NCI-H2171 treated with DMSO at 0.1 percent for 48 hours (cell line): ENCODE data around the gene COX20.
A peak's percentile ranks its signal among the peaks of the same experiment; 100 is the strongest.
"Not testable (repeated sequence)": the region's sequence is repeated elsewhere in the genome, so short reads cannot be mapped to it uniquely, and the experiment has no call there.

Experiments used
- DNase-seq: peaks from one replicate; lab custom pipeline; 2025; lab: John Stamatoyannopoulos, UW

COX20 gene

DNA sequence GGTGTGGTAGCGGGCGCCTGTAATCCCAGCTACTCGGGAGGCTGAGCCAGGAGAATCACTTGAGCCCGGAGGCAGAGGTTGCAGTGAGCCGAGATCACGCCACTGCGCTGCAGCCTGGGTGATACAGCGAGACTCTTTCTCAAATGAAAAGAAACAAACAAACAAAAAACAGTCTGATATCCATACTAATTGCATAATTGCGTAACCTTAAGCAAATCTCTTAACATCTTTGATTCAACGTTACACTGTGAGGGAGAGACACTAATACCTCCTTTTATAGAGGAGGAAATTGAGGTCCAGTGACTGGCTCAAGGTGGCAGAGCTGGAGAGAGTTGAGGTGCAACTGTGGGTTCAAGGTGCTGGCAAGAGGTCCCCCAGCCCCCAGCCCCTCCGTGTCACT, 12.6 kb upstream of the COX20 start:
- DNase-seq: no peak

DNA sequence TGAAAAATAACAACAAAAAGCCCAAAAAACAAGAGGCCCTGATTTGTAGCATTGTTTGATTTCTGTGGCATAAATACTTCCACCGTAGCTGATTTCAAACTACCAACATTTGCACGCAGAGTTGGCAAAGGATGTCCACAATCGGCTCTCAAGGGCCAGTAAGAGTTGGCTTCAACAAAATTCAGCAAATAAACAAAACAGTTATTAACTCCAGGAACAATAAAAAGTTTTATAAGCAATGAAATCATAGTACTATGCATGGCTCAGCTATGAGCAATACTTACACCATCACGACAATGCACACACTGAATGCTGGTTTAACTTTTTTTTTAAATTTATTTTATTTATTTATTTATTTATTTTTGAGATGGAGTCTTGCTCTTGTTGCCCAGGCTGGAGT, 8.7 kb upstream of the COX20 start:
- no peak for DNase-seq

DNA sequence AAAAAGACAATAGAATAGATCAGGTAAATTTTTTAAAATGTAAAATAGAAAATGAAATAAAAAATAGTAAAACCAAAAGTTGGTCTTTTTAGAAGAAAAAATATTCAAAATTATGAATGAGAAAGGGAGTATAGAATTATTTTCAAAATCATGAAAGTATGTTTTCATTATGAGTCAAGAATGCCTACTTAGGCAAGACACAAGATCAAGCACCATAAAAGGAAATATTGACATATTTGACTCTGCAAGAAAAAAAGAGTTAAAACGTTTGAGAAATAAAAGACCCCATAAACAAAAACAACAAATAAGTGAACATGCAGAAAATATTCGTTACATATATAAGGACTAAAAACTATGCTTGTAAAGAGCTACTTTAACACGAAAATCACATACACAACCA, 4.8 kb upstream of the COX20 start:
- DNase-seq: no peak

DNA sequence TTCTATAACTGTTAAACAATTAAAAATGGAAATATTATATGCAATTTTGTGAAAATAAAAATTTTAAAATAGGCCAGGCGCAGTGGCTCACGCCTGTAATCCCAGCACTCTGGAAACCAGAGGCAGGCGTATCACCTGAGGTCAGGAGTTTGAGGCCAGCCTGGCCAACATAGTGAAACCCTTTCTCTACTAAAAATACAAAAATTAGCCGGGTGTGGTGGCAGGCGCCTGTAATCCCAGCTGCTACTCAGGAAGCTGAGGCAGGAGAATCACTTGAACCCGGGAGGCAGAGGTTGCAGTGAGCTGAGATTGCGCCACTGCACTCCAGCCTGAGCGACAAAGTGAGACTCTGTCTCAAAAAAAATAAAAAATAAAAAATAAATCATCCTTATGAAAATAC, 2.2 kb upstream of the COX20 start:
- DNase-seq: not testable (repeated sequence)

DNA sequence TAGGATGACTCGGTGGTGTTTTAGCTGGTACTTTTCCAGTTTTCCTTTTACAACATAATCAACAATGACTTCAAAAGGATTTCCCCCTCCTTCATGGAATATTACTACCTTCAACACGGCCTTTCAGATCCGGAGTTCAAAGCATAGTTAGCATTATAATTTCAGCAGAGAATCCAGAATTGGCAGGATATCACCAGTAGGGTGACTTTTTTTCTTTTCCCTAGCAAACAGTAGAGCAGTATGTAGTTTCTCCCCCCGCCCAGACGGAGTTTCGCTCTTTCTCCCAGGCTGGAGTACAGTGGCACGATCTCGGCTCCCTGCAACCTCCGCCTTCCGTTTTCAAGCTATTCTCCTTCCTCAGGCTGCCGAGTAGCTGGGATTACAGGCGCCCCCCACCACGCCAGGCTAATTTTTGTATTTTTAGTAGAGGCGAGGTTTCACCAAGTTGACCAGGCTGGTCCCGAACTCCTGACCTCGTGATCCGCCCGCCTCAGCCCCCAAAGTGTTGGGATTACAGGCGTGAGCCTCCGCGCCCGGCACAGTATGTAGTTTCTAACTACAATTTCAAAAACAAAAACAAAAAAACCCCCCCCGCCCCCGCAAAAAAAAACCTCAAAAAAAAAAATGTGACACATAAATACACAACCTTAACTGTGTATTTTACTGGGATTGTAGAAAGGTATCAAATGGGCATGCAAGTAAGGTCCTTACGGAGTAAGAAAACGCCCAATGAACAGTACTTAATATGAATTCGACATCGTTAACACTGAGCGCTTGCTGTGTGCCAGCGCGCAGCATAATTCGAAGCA, 1.5 kb upstream of the COX20 start:
- peak; percentile 83 for DNase-seq

DNA sequence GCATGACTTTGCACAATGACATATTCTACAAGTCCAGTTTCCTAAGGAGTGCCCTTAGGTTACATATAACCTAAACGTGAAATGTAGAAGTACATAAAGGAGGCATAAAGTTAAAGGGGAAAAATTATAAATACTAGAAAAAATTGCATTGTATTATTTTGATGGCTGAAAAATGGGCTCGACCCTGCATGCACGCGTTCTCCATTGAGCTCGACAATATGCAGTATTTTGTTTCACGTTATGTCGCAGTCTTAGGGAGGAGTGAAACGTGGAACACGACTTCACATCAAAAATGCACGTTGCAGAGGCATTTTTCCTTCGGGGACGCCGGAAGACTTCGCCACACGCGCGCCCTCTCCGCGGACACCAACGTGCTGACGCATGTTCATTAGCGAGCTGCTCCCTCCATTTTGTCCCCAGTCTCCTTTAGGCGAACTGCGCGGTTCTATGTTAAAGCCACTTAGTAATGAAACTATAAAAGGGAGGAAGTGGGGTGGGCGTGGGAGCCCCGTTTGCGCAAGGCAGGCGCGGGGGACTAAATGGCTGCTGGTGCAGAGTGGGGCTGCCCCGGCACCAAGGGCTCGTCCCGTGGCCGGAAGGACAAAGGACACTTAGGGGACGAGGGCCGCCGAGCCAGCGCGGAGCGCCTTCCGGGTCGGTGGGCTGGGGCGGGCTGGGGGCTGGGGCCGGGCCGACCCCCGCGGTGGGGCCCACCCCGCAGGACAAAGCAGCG, 749 bp upstream of the COX20 start:
- peak; percentile 95 for DNase-seq

DNA sequence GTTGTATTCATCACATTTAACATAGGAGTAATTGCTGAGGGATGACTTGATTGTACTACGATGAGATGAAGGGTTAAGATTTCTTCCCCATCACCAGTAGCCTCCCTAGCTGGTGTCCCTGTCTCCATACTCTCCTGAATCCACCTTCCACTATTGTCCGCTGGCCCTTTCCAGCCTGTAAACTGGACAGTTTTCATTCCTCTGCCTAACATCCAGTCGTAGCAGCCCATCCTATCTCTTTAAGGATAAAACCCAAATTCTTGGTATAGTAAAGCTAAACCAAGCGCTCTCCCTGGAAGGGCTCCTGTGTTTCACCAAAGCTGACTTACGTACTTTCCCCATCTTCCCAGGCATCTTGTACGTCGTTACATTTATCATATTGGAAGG, 670 bp downstream of the COX20 start:
- peak; percentile 70 for DNase-seq

DNA sequence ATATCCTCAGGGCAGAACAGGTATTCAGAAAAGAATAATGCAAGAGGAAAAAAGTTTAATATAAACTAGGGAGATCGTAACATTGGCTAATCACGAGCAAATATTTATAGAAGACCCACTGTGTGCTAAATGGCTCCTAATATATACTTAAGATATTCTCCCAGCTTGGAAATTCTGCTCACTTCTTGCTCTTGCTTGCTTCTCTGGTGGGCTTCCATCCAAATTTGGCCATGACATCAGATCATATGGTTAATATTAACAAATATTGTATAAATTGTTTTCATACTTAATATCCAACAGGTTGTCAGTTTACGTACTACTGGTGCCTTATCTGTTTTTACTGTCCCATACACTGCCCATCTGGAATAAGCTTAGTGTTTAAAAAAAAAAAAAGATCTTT, 1.1 kb downstream of the COX20 start:
- no peak for DNase-seq

DNA sequence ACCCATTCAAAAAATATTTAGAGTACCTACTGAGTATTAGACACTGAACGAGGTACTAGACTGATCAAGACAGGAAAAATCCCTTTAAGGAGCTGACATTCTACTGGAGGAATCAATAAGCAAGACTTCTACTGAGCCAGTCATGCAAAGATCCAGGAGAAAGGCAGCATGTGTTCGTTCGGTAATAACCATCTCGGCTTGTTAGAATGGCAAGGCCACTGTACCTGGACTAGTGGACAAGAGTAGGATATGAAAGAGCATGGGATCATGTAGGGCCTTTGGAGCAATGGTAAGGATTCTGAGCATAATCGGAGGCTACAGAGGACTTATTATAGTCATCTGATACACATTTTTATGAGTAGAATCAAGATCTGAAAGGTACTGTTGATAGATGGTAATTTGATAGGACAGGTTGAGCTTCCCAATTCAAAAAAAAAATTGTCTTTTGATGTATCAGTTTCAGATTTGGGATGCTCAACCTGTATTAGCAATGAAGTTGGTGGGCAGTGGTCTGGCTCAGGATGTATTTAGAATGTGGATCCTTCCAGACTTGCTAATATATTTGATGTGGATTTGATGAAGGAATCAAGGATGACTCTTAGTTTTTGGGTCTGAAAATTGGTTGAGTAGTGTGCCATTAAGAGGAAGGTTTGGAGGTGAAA, 2.3 kb downstream of the COX20 start:
- DNase-seq: peak; percentile 51

DNA sequence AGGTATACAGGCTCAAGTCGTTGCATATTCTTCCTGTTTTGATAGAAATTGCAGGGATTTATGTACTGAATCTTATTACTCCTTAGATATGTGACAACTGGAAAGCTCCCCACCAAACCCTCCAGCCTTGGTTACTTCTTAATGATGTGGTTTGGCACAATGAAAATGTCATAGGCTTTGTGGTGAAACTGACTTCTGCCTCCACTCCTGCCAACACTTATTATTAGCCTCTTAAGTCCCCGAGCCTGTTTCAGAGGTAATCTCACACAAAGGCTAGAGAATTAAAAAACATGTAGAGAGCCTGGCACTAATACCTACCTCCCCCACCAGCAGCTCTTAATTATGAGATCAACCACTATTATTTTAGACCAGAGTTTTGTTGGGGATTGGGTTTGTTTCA, 4.2 kb downstream of the COX20 start:
- no peak for DNase-seq

DNA sequence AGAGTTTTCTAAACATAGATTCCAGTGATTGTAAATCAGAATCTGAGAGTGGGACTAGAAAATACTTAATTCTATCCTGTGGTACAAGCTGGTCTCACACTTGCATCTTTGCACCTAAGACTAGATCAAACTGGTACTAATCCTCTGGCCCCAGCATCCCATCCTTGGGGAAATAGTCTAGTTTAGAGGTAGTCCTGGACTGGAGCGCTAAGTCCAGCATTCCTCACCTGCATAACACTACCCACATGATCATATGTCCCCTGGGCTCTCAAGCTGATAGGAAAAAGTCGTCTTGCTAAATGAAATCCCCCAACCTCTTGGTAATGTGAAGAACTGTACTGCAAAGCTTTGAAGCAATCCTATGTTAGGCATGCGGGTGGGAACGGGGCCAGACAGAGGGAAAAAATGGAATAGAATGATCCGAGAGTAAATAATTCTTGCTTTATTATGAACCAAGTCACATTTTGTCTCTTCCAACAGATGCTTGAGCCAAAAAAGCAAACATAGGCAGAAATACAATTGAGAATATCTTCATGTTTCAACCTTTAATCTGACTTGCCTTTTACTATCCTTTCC, 4.8 kb downstream of the COX20 start:
- no peak for DNase-seq

DNA sequence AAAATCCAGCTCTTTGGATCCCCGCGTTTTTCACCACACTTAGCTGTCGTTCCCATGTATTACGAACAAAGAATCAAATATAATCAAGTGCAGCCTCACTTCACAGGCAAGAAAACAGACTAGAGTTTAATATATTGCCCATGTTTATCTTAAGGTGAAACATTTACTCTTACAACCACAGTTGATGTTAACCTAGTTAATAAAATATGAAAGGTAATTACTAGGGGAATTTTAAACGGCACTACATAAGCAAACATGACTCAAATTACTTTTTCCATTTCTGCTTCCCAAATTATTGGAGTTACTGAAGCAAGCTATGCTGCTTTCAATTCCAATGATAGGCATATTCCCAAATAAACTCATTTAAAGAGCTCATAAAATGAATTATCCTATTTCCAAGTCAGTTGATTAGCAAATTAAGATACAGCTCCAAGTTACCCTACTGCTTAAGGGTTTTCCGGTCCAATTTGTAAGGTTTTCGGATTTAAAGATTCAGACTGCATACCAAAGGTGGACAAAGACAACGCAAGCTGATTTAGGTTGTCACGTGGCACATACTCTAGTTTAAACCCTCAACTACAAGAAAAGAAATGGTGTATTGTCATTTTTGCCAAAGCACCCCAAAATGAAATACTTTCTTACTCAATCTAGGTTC, 5.9 kb downstream of the COX20 start:
- no peak for DNase-seq

DNA sequence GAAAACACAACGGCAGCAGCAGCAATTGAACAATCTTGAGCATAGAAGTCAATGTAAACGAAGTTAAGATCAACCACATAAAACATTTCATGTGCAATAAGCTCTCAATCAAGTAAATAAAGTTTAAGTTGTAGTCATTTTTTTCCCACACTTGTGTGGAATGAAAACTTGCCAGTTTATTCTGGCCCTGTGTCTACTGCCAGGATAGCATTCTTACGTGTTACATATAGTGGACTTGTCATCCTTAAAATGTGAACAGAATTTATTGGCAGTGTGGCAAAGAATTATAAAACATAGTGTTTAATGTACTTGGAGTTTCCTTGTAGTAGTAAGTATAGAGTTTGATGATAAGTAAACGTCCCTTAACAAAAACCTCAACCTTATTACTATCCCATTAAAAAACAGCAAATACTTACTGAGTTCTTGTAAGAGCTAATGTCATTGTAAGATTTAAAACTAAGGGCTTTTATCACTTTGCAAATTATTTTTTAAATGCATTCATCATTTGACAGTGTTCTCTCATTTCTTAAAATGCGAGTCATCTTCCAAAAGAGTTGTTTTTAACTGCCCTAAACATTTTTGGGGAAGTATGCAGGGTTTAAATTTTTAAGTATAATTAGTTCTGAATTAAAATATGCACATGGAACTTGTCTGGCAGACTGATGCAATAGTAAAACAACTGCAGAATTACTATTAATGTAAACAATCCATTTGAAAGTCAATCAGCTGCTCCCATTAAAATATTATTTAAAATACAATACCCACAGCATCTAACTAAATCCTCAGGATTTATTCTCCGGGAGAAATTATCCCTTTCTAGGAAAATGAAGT, 7.9 kb downstream of the COX20 start:
- no peak for DNase-seq

DNA sequence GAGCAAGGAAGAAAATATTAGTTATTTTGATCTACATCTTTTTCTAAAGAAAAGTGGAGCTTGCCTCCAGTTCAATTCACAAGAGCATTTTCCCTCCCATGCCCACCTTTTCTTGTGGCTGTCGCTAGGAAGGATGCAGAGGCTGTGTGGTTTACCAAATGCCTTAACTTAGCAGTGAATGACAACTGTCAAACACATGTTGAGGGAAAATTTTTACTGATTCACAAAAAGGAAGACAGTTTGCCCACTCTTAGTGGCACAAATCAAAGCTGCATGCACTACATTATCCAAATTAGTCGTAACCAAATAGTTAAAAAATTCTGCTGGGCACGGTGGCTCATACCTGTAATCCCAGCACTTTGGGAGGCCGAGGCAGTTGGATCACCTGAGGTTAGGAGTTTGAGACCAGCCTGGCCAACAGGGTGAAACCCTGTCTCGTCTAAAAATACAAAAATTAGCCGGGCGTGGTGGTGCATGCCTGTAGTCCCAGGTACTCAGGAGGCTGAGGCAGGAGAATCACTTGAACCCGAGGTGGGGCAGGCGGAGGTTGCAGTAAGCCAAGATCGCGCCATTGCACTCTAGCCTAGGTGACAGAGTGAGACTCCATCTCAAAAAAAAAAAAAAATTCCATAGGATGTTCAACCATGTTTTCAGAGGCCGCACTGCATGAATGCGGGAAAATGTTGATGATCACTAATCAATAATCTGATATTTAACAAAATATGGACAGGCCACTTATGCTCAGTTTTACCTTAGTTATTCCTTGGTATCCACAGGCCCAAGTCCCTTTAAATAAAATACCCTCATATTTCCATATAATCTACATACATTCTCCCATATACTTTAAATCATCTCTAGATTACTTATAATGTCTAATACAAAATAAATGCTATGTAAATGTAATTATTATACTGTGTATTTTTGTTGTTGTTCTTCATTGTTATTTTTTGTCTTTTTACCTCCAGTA, 9.0 kb downstream of the COX20 start:
- DNase-seq: no peak

DNA sequence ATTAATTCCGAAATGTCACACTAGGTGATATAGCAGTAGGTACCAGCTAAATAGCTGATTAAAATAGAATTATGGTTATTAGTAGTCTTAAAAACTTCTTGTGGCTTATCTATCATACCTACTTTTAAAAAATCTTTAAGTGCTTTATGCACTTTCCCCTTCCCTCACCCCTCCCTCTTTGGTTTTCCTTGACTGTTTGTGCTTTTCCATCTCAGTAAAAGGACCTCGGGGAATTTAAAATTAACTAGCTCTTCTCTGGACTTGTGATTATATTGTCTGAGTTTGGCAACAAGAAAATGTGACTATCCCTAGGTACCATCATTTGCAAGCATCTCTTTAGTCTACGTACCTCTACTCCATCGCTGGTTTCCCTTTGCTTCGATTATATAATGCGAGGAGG, 11.2 kb downstream of the COX20 start:
- DNase-seq: no peak

DNA sequence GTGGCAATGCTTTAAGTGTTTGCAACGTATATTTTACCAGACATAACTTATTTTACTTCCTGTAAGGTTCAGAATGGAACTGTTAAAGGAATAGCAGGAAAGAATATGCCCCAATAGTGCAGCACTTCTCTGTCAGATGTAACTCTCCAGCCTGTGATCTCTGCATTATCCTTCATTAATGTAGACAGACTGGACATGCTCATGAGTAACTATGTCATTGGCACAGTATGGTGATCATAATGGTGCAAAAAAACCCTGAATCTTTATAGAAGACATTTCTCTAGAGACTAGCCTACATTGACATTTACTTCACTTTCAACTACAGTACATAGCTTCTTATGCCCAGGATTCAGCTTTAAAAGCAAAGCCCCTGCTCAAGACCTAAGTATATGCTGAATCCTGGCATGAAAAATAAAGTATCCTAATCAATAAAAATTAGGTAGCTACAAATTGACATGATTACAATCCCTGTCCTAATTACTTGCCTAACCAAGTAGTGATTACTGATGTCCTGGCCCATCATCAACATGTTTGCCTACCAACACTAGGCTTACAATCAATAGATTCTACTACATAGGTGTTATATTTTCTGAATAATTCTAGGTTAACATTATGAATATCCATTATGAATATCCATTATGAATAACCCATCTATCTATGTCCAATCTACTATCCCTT, 13.9 kb downstream of the COX20 start:
- DNase-seq: no peak

DNA sequence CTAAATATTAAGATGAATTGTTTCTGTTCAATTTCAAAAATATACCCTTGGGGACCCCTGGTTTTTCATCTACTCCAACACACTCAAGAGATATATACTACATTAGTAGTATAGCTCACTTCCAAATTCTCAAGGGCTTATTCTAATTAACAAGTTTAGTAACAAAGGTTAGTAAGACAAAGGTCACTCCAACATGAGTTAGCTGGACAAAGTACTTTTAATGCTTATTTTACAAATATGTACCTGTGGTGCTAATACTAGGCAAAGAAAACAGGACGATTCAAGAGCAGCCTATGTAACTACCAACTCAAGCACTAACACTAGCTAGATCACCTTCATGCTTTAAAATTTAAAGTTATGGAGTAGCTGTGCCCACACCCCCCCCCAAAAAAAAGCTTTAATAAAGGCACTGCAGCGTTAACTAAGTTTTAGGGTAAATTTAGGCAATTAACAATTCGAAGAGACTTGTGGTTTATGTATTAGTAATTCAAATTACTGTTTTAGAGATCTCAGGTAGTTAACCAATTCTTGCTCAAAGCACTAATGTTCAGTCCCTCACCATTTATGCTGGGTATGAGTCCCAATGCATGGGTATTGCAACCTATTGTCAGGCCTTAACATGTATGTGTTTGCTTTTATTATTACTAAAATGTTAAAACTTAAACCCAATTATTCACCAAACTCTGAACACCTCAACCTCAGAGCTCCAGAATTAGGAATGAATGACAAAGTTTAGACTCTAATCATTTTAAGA, 14.8 kb downstream of the COX20 start:
- no peak for DNase-seq

DNA sequence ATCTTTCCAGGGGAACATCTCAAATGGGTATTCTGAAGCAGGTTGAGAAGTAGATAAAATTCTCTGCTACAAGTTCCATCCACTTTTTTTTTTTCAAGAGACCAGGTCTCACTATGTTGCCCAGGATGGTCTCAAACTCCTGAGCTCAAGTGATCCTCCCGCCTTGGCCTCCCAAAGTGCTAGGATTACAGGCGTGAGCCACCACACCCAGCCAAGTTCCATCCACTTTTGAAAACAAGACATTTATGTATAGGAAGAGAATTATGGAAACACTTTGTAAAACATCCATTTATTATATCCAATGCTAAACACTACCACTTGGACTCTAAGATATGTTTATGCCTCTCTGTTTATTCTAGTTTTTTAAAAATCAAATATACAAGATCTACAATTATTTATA, 15.4 kb downstream of the COX20 start:
- no peak for DNase-seq
